Fibroblast of skin of back (primary cell): Measurements from ENCODE around the gene OR6B2. TPM values are rescaled to one million over a fixed set of nuclear protein-coding genes. Genes with fewer than 3 reads are reported as not detected.
"Not testable (repeated sequence)": the region's sequence is repeated elsewhere in the genome, so short reads cannot be mapped to it uniquely, and the experiment has no call there.

Experiments
- DNase-seq: peaks from one replicate; pipeline ENCODE4 v3.0.0-alpha.2; 2013
- polyA plus RNA-seq, 2 experiments: library from polyadenylated mRNA; unstranded; fragments of 120-200 nt; gene quantifications; one replicate each; pipeline ENCODE4 v1.2.1, GENCODE V29; 2013; ENCODE audit not compliant: insufficient read length in 2 of 2

The OR6B2 gene
- not detected for polyA plus RNA-seq (2013, experiment 1 of 2; ENCODE audit: insufficient read length)
- not detected for polyA plus RNA-seq (2013, experiment 2 of 2; ENCODE audit: insufficient read length)

DNA sequence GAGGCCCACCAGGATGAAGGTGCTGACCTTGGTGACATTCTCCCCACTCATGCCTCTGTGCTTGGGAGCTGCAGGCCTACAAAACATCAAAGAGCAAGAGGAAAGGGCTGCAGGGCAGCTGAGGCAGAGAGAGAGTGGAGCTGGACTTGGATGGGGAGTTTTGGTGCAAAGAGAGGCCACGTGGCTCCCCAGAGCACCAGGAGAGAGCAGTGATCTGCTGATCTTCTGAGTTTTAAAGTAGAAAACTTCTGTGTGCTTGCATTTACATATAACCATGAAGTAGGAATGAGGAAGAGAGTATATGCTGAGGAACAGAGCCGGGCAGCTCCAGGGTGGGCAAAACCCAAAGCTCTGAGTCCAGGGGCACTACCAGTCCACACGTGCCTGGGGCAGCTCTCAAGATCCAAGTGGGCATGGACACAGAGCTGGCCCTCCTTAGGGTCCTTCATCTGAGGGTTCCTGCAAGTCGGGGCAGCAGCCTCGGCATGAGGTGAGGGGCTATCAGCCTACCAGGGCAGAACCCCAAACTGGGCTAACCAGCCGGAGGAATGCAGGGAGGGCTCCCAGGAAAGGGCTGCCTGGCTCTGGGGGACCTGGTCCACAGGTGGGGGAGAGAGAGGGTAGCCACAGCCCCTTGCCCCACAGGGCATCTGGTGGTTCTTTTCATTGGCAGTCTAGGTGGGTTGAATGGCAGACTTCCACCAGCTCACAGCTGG lies at the start of gene OR6B2:
TSS of gene OR6B2 (minus strand) at position 51 of the 716 bp plus-strand sequence. CDS start at position 51, 0 bp downstream.
- DNase-seq = no peak

DNA sequence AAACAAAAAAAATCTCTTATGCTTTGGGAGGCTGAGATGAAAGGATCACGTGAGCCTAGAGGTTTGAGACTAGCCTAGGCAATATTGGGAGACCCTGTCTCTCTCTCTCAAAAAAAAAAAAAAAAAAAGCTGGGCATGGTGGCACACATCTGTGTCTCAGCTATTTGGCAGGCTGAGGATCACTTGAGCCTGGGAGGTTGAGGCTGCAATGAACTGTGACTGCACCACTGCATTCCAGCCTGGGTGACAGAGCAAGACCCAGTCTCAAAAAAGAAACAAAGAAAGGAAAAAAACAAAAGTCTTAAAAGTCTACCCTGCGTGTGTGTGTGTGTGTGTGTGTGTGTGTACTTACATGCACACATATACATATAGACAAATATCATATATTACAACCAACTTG lies 48.4 kb upstream of the OR6B2 start:
- no peak for DNase-seq

- no peak for DNase-seq
These were observed 47.2 kb upstream of the OR6B2 start for GRCh38 chr2:240077442-240077841.

DNA sequence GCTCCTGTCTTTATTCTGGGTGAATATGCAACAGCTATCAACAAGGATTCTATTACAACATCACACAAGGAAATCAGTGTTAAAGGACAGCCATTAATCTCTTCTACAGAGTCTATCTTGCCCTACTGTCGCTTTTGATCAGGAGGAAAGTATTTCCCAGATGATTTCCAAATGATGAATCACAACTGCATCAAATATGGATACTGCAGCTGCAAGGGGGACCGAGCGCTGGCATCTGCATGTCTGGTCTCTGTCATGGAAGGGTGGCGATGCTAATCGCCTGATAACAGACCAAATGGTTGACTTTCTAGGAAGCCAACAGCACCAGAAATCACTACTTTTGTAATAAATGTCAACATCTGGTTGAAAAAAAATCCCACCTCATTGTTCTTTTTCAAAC lies 44.3 kb upstream of the OR6B2 start:
- DNase-seq = no peak

- DNase-seq = no peak
These were observed 40.7 kb upstream of the OR6B2 start for GRCh38 chr2:240070907-240071306.

DNA sequence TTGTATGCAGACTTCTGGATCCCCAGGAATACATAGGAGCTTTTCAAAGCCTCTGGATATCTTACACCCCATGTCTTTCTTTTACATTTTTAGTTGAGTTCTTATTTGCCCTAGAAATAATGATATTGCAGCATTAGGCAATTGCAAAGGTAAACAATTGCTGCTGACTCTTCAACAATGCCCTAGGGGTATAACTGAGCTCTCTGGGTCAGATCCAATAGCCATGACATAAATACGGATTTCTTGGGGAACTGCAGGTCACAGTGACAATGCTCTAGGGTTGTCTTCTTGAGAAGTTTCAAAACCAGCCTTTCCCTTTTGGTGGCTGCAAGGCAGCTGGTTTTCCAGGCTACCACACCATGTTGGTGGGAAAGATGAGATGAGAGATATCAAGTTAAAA lies 39.6 kb upstream of the OR6B2 start:
- no peak for DNase-seq

DNA sequence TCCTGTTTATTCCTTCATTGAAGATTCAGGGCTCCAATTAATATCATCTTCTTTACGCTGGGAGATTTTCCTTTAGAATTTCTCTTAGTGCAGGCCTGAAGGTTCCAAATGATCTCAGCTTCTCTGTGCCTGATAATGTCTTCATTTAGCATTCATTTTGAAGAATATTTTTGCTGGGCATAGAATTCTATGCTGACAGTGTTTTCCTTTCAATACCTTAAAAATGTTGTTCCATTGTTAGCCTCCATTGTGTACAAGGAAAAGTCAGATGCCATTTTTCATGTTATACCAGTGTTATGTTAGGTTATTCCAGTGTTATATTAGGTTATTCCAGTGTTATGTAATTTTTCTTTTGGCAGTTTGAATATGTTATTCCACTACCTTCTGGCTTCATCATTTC lies 38.0 kb upstream of the OR6B2 start:
- DNase-seq = no peak

GRCh38 chr2:240066489-240066888 lies 36.3 kb upstream of the OR6B2 start:
- no peak for DNase-seq

GRCh38 chr2:240064898-240065297 lies 34.7 kb upstream of the OR6B2 start:
- DNase-seq = no peak

- DNase-seq = peak; percentile 56
These were observed 30.9 kb upstream of the OR6B2 start for GRCh38 chr2:240060977-240061591.

DNA sequence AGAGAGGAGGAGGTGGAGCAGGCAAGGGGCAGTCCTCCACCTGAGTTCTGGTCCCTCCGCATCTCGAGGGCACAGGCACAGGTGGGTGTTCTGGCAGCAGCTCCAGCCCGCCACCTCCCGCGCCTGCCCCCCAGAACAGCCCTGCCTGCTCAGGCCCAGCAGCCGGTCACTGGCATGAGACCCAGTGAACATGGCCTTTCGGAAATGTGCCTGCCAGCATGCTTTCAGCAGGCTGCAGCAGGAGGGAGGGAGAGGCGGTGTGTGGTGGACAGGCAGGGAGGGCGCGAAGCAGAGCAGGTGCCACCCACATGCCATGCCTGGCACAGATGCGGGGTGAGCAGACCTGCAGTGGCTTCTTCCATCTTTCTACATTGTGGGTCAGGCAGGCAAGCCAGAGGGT lies 26.4 kb upstream of the OR6B2 start:
- no peak for DNase-seq

DNA sequence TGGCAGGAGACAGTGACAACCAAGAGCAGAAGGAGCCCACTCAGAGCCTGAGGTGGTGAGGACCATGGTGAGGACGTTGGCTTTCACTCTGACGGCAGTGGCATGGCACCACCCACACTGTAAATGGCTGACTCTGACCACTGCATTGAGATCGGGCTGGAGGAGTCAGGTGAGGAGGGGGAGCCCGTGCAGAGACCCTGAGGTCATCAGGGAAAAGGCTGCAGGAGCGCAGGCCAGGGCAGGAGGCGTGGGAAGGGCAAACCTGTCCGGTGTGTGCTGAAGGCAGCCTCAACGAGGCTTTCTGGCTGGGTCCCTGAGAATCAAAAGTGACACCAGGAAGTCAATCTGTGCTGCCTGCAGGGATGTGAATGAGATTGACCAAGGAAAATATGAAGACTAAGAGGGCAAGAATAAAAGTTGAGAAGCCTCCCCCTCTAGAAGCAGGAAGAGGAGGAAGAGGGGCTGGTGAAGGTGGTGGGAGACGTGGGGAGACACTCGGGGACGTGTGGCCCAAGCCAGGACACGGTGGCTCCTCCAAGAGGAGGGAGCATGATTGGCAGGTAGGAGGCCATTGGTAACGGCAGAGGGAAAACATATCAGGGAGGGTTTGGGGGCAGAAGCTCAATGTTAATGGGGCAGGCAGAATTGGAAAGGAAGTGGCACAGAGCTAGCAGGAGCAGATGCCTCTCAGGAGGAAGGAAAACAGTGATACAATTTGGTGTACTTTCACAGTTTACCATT lies 25.1 kb upstream of the OR6B2 start:
- no peak for DNase-seq

DNA sequence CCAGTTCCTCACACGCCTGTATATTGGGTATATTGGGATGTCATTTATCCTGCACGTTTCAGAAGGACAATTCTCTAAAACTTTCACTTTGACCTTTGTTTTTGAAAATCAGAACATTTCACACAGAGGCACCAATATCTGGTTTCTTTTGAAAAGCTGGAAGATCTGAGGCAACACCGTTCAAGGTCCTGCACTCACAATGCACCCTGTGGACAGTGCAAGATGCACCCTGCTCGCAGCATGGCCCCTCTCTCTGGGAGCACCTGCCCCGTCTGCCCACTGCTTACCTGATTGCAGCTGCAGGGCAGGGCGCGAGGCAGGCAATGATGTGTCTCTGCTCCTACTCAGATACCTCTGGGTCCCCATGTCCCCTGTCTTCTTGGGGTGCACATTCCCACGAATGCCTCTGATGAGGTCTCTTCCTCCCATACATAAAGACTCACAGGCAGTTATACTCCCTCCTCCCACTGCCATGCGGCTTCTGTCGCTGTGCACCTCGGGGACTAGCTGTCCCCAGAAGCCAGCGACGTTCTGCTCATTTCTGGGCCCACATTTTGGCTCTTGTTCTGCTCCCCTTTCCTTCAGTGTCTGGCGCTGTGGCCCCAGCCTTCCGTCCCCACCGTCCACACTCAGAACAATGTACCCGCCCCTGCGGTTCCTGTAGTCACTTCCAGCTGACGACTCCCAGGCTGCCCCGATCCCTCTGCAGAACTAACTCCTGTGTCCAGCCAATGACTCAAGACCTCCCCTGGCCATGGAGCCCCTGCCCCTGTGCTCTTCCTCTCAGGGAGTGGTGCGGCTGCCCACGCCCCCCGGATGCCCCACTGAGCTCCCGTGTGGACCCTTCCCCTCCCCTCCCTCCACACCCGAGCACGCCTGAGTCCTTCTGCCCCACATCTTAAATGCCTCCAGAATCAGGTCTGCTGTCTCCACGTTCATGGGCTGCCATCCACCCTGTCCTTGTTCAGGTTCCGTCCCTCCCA lies 23.2 kb upstream of the OR6B2 start, which contains the start of gene OR6B3:
TSS of gene OR6B3 (minus strand) at position 349 of the 983 bp plus-strand sequence.
- no peak for DNase-seq

GRCh38 chr2:240052524-240052923 lies 22.3 kb upstream of the OR6B2 start:
- DNase-seq = no peak

DNA sequence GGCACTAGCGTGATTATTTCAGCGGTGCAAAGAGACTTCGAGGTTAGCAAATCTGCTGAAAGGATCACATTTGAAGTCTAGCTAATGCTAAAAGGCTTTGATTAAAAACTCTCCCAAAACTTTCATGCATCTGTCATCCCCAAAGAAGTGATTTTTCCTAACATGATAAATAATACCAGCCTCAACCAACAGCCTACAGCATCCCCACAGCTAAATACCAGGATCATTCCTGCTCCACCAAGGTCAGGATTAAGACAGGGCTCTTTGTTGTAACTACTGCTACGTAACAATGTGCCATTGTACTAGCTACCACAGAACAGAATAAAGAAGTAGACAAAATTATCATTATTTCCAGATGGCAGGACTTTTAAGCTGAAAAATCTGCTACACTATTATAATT lies 21.5 kb upstream of the OR6B2 start:
- no peak for DNase-seq

GRCh38 chr2:240050278-240050677 lies 20.0 kb upstream of the OR6B2 start:
- no peak for DNase-seq

GRCh38 chr2:240048237-240048636 lies 18.0 kb upstream of the OR6B2 start:
- no peak for DNase-seq

- DNase-seq = no peak
These were observed 14.9 kb upstream of the OR6B2 start for GRCh38 chr2:240045098-240045497.

DNA sequence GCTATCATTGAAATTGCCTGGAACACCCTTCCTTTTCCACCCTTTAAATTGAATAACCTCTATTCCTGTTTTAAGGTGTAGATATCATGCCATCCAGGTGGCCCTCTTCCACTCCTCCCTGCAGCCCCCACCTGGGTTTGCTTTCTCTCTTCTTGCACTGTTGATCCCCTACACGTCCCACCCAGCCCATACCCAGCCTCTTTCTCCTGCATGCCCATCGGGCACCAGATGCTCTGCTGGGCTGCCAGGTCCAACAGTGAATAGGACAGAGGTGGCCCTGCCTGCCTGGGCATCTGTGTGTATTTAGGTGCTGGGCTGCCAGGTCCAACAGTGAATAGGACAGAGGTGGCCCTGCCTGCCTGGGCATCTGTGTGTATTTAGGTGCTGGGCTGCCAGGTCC lies 13.9 kb upstream of the OR6B2 start:
- DNase-seq = not testable (repeated sequence)

DNA sequence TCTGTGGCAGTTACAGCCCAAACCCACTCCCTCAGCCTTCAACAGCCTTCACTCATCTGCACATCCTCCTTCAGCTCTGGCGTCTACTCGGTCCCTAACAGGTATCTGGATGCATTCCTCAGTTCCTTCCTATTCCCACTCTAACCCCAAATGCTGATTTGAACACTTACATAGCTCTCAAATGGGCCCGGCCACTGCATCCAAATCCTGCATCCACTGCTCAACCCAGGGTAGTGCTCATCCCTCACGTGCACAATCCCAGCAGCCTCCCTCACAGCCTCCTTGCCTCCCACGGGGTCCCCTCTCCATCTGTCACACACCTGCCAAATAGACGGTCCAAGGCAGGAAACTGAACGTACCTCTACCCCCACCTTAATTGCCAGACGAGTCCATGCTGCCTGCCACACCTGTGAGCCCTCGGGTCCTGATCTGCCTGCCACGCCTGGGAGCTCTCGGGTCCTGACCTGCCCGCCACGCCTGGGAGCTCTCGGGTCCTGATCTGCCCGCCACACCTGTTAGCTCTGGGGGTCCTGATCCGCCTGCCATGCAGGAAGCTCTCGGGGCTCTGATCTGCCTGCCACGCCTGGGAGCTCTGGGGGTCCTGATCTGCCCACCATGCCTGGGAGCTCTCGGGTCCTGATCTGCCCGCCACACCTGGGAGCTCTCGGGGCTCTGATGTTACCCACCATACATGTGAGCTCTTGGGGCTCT lies 13.2 kb upstream of the OR6B2 start:
- no peak for DNase-seq

GRCh38 chr2:240042740-240043139 lies 12.5 kb upstream of the OR6B2 start:
- no peak for DNase-seq

- no peak for DNase-seq
These were observed 11.1 kb upstream of the OR6B2 start for GRCh38 chr2:240041363-240041762.
